Fibroblast of the aortic adventitia (primary cell): Measurements from ENCODE around the gene LSM6. TPM values are rescaled to one million over a fixed set of nuclear protein-coding genes. Genes with fewer than 3 reads are reported as not detected.

ENCODE experiments used
- DNase-seq: peaks from one replicate; pipeline ENCODE4 v3.0.0-alpha.2; 2010; ENCODE audit warnings: low read depth
- H3K4me3 ChIP-seq: 2 replicates; pipeline ENCODE4 v1.5.1; 2011; ENCODE audit warnings: low read depth, mild to moderate bottlenecking, control low read depth, low read length, moderate library complexity
- total RNA-seq: library from RNA; depleted of rRNA; stranded (reverse); fragments of >200 nt; gene quantifications from 2 replicates; pipeline ENCODE4 v1.2.3, GENCODE V29; 2012; ENCODE audit warnings: low replicate concordance
- TF ChIP-seq, protein P1 (sequence below): IDR thresholded peaks from 2 replicates; pipeline ENCODE4 v1.5.1; 2011; ENCODE audit warnings: mild to moderate bottlenecking, low read length, control low read depth, inconsistent platforms; ENCODE audit not compliant: insufficient read depth

The LSM6 gene
- total RNA-seq, 1 donor, result 32.2 TPM

DNA sequence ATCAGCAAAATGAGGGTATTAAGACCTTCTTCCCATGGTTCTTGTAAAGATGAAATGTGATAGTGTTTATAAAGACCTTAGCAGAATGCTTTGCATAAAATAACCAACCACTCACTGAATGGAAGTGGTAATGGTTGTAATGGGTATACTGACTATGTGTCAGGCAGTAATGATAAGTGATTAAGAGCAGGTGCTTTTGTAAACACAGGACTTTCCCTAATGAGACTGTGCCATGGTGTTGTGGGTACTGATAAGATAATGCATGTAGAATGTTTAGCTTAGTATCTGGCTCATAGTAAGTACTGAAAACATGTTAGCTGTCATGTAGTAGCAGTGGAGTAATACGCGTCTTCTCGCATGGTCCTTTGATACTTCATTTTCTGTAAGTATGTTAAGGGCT lies 6.9 kb downstream of the LSM6 start:
- TF ChIP-seq, protein P1, sequence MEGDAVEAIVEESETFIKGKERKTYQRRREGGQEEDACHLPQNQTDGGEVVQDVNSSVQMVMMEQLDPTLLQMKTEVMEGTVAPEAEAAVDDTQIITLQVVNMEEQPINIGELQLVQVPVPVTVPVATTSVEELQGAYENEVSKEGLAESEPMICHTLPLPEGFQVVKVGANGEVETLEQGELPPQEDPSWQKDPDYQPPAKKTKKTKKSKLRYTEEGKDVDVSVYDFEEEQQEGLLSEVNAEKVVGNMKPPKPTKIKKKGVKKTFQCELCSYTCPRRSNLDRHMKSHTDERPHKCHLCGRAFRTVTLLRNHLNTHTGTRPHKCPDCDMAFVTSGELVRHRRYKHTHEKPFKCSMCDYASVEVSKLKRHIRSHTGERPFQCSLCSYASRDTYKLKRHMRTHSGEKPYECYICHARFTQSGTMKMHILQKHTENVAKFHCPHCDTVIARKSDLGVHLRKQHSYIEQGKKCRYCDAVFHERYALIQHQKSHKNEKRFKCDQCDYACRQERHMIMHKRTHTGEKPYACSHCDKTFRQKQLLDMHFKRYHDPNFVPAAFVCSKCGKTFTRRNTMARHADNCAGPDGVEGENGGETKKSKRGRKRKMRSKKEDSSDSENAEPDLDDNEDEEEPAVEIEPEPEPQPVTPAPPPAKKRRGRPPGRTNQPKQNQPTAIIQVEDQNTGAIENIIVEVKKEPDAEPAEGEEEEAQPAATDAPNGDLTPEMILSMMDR, result no peak
- DNase-seq, result no peak
- H3K4me3 ChIP-seq, result no peak overlapping the region

DNA sequence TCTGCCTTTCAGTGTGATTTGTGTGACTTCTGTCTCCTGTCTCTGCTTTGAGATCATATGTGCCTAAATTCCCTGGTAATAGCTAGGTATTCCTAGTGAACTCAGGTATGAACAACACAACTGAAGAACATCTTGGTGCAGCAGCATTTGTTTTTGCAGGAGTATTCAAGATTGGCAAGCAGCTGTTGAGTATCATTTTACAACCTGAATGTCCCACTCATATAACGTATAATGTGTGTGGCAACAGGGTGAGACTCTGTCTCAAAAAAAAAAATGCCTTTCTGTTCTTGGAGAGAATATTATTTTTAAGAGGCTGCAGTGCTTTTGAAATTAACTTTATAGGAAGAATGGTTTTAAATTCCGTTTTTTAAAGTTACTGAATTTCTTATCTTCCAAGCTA lies 7.7 kb downstream of the LSM6 start:
- no peak for DNase-seq
- TF ChIP-seq, protein P1, result no peak
- H3K4me3 ChIP-seq, result no peak overlapping the region

DNA sequence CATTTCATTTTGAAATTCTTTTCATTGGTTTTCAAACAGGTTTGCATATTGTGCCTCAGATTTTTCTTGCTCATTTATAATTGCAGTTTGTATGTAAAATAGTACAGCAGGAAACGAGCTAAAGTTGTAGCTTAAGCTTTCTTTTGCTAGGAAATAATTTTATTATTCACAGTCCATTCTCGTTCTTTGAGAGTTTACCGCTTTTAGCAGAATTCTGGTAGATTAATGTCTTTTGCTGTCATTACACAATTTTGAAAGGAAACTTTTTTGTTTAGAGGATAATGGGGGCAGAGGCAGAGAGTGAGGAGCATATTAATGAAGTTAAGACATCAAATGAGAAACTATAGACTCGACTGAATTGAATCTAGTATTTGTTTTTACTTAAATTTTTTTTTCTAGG lies 10.5 kb downstream of the LSM6 start:
- no peak for DNase-seq
- H3K4me3 ChIP-seq, result no peak overlapping the region
- TF ChIP-seq, protein P1, result no peak

DNA sequence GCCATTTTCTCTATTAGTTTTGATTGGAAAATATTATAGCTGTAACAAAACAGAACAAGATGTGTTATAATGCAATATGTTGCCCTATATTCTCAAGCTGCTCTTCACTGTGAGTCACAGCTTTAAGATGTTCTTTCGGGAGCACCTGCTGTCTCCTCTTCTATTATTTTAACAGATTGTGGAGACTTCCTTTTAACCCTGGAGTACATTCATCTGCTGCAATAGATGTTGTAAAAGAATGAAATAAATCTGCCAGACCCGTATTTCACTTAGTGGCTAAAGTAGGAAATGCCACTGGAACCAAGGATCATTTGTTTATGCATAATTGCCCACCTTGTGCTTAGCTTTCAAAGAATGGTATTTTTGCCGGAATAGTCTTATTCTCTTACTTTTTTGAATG lies 11.1 kb downstream of the LSM6 start:
- TF ChIP-seq, protein P1, result no peak
- DNase-seq, result no peak

GRCh38 chr4:146190456-146190855 lies 14.9 kb downstream of the LSM6 start:
- no peak overlapping the region for H3K4me3 ChIP-seq

More for the DNA sequence above, 11.1 kb downstream of the LSM6 start:
- H3K4me3 ChIP-seq, result no peak overlapping the region

DNA sequence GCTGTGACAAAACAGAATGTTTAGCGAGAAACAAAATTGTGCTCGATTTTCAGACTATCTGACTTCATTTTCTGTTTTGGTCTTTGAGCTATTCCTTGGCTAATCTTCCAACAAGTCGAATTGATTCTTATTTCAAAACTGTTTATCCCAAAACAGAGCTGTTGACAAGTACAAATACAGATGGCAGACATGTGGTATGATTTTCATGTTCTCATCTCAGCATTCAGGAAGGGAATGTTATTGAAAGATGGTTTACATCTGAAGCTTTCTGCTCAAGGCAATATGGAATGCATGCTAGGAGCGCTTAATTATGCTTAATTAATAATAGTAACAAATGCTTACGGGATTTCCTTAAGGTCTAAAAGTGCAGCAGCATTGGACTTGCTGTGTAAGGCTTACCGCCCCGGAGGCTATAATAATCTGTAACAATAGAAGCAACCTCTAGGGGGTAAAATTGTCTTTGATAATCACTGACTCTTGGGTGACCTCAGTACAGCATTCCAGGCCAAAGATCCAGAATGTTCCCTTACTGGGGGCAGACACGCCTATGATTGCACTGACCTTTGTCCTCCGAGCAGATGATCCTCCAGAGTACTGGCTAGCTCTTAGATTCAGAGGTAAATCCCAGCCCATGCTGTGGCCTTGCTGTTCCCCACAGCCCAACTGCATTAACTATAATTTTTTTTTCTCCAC lies 16.4 kb downstream of the LSM6 start:
- no peak overlapping the region for H3K4me3 ChIP-seq
- DNase-seq, result no peak
- TF ChIP-seq, protein P1, result no peak

More at GRCh38 chr4:146190456-146190855, 14.9 kb downstream of the LSM6 start:
- TF ChIP-seq, protein P1, result no peak
- no peak for DNase-seq

DNA sequence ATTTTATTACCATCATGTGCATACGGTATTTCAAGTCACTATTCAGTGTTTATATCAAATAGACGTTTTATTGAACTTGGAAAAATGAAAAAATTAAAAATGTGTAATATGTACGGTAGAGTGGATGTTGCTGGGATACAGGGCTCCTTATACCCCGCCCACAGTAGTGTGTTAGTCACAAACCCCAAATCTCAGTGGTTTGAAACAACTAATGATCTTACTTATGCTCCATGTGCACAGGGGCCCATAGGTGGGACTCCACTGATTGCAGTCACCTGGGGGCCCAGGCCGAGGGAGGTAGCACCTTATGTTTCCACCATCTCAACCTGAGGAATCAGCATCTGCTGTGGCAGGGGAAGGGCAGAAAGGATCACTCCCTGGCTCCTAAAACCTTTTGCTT lies 18.1 kb downstream of the LSM6 start:
- no peak for DNase-seq
- TF ChIP-seq, protein P1, result no peak
- H3K4me3 ChIP-seq, result no peak overlapping the region
